ENCODE data around the gene DIS3L2. TPM values are rescaled to one million over a fixed set of nuclear protein-coding genes. Genes with fewer than 3 reads are reported as not detected.

DIS3L2 gene
- total and polyA plus RNA-seq, 8 donors = 13.0 to 24.0 (median 16.8) TPM

GRCh38 chr2:232245111-232245510 lies 283.6 kb downstream of the DIS3L2 start:
- WGBS, 2 donors = 96 to 98% methylated on average over 2 of the region's 2 CpGs
- no peaks in the 10 kb centered on the region for H3K4me1 ChIP-seq
- TF ChIP-seq CTCF (IDR thresholded peaks at IDR 0.05) = no peak
- no peaks in the 10 kb centered on the region for H3K27me3 ChIP-seq
- intact Hi-C loops (cut with DNase I) = no loop called here
- ATAC-seq (no peak), DNase-seq (no peak), FAIRE-seq (no peak)
- no peaks in the 10 kb centered on the region for H3K9me3 ChIP-seq
- H3K27ac ChIP-seq = no peak overlapping the region
- H3K4me3 ChIP-seq = no peak overlapping the region
- no peaks in the 10 kb centered on the region for H3K36me3 ChIP-seq

DNA sequence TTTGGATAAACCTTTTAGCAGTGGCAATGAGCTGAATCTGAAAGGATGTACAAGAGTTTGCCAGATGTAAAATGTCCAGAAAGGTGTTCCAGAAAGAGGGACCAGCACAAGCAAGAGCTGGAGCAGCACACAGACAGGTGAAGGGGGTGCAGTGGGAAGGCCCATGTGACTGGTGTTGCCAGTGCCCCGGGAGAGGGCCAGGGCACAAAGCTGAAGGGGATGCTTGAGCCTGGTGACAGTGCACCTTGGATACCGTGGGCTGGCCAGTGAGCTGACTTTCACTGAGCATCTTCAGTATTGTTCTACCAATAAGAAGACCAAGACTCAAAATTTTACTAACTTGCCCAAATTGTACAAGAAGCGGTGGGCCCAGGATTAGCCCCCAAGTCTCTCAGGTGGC lies 284.7 kb downstream of the DIS3L2 start:
- no peak for FAIRE-seq
- no peak for DNase-seq
- Histone ChIP-seq H3K4me3 (no peak overlapping the region), H3K4me1 (no peaks in the 10 kb centered on the region), H3K9me3 (no peaks in the 10 kb centered on the region), H3K27me3 (no peaks in the 10 kb centered on the region), H3K27ac (no peak overlapping the region), H3K36me3 (no peaks in the 10 kb centered on the region)
- intact Hi-C loops (cut with DNase I) = no loop called here
- TF ChIP-seq CTCF (IDR thresholded peaks at IDR 0.05) = no peak
- 88 to 89% methylated on average over 3 of the region's 3 CpGs for WGBS, 2 donors
- ATAC-seq = no peak

DNA sequence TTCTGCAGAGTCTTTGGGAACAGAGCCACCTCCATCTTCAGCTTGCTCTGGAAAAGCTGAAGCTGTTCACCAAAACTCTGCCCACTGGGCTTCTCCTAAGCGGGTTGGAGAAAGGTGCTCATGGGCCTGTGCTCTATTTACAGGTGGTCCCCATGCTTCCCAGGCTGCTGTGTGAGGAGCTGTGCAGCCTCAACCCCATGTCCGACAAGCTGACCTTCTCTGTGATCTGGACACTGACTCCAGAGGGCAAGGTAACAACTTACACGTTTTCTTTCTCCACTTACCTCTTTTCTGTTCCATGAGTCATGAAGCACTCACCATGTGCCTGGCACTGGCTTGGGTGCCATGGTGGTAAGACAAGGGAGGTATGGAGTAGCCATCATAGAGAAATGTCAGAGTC lies 287.6 kb downstream of the DIS3L2 start:
- ATAC-seq = no peak
- H3K4me3 ChIP-seq = no peak overlapping the region
- no peaks in the 10 kb centered on the region for H3K27me3 ChIP-seq
- WGBS, 2 donors = 88 to 89% methylated on average over 3 of the region's 3 CpGs
- H3K36me3 ChIP-seq = no peaks in the 10 kb centered on the region
- no peaks in the 10 kb centered on the region for H3K4me1 ChIP-seq
- FAIRE-seq = no peak
- no peak for TF ChIP-seq CTCF (IDR thresholded peaks at IDR 0.05)
- no peak for DNase-seq
- intact Hi-C loops (cut with DNase I) = no loop called here
- no peak overlapping the region for H3K27ac ChIP-seq
- H3K9me3 ChIP-seq = no peaks in the 10 kb centered on the region

- FAIRE-seq = no peak
- H3K9me3 ChIP-seq = no peaks in the 10 kb centered on the region
- H3K4me3 ChIP-seq = no peak overlapping the region
- no peaks in the 10 kb centered on the region for H3K36me3 ChIP-seq
- WGBS, 2 donors = 78 to 79% methylated on average over 5 of the region's 5 CpGs
- no peak for TF ChIP-seq CTCF (IDR thresholded peaks at IDR 0.05)
- intact Hi-C loops (cut with DNase I) = no loop called here
- no peak overlapping the region for H3K27ac ChIP-seq
- no peak for ATAC-seq
- no peak for DNase-seq
- H3K4me1 ChIP-seq = no peaks in the 10 kb centered on the region
- H3K27me3 ChIP-seq = no peaks in the 10 kb centered on the region
Measured at GRCh38 chr2:232250246-232251175, 289.0 kb downstream of the DIS3L2 start.

GRCh38 chr2:232255033-232255432 lies 293.5 kb downstream of the DIS3L2 start:
- H3K4me3 ChIP-seq = no peak overlapping the region
- H3K36me3 ChIP-seq = no peaks in the 10 kb centered on the region
- no peaks in the 10 kb centered on the region for H3K27me3 ChIP-seq
- no peaks in the 10 kb centered on the region for H3K4me1 ChIP-seq
- no peak overlapping the region for H3K27ac ChIP-seq
- FAIRE-seq (no peak), ATAC-seq (no peak), DNase-seq (no peak)
- TF ChIP-seq CTCF (IDR thresholded peaks at IDR 0.05) = no peak
- intact Hi-C loops (cut with DNase I) = no loop called here
- no peaks in the 10 kb centered on the region for H3K9me3 ChIP-seq
- 95 to 98% methylated on average over 5 of the region's 5 CpGs for WGBS, 2 donors

All from pancreas (tissue), 10 donors.